B cell (primary cell): ENCODE data around the gene EHD3. TPM values are rescaled to one million over a fixed set of nuclear protein-coding genes. Genes with fewer than 3 reads are reported as not detected.

ENCODE experiments used
- ATAC-seq: fragments of 200-7000 bp; cut with Tn5 transposase; one replicate; pipeline ENCODE4 v1.10.0; 2021; ENCODE audit warnings: low read depth, mild to moderate bottlenecking, moderate number of reproducible peaks, moderate library complexity
- CTCF ChIA-PET: fragments of 350-600 bp; sonication (Branson Sonifier 250); formaldehyde crosslinking; loops from one replicate; lab custom pipeline; 2021; ENCODE audit warnings: antibody characterized with exemption, inconsistent platforms; lab: Charles Lee
- POLR2A ChIA-PET: fragments of 350-600 bp; sonication (Branson Sonifier 250); formaldehyde crosslinking; loops from one replicate; lab custom pipeline; 2021; ENCODE audit warnings: antibody characterized with exemption; lab: Charles Lee
- DNase-seq: peaks from one replicate; pipeline ENCODE4 v3.0.0; 2013
- H2AFZ ChIP-seq: 2 replicates; pipeline ENCODE4 v1.6.1; 2012; ENCODE audit warnings: mild to moderate bottlenecking, low read depth, low read length; ENCODE audit not compliant: insufficient read depth, poor library complexity, severe bottlenecking
- H3K27ac ChIP-seq, 2 donors: 1 replicate in 1 of 2; 2 replicates in 1 of 2; pipeline ENCODE4 v1.5.1; 2012 to 2013; ENCODE audit warnings: low read length in 2 of 2, mild to moderate bottlenecking in 2 of 2, moderate library complexity in 1 of 2
- H3K27me3 ChIP-seq, 4 experiments: fragments of 200-600 bp in 1 of 4; sonication (generic) in 1 of 4; replicated peaks in 1 of 4; 1 replicate in 2 of 4; 2 replicates in 2 of 4; pipeline versions ENCODE4 v1.6.1 to v1.7.0; 2013 to 2016; ENCODE audit warnings: low read length in 3 of 4, mild to moderate bottlenecking in 2 of 4, mixed read lengths in 1 of 4, moderate library complexity in 1 of 4; ENCODE audit not compliant: insufficient read depth in 4 of 4, control insufficient read depth in 3 of 4; ENCODE audit errors: control extremely low read depth in 1 of 4
- H3K36me3 ChIP-seq, 2 experiments: replicated peaks in 1 of 2; 1 replicate in 1 of 2; 2 replicates in 1 of 2; pipeline versions ENCODE4 v1.6.1 to v1.7.1; 2013; ENCODE audit warnings: low read length in 1 of 2; ENCODE audit not compliant: insufficient read depth in 2 of 2, control insufficient read depth in 1 of 2; ENCODE audit errors: control extremely low read depth in 1 of 2, extremely low read depth in 1 of 2
- H3K4me1 ChIP-seq, 2 donors: fragments of 200-600 bp in 1 of 2; sonication (generic) in 1 of 2; 1 replicate in 1 of 2; 2 replicates in 1 of 2; pipeline versions ENCODE4 v1.5.1 to v1.6.1; 2013 to 2017; ENCODE audit warnings: low read length in 2 of 2; ENCODE audit not compliant: control insufficient read depth in 2 of 2, insufficient read depth in 2 of 2
- H3K4me2 ChIP-seq: replicated peaks from 2 replicates; pipeline ENCODE3; 2012; ENCODE audit warnings: mild to moderate bottlenecking, low read depth, low read length; ENCODE audit not compliant: poor library complexity, severe bottlenecking
- H3K4me3 ChIP-seq, 5 experiments: fragments of 200-600 bp in 1 of 5; sonication (generic) in 1 of 5; 1 replicate in 3 of 5; 2 replicates in 2 of 5; pipeline versions ENCODE4 v1.5.1 to v1.7.0; 2011 to 2016; ENCODE audit warnings: low read length in 4 of 5, mild to moderate bottlenecking in 4 of 5, low read depth in 2 of 5, control low read depth in 1 of 5, moderate library complexity in 1 of 5; ENCODE audit not compliant: insufficient read depth in 1 of 5; ENCODE audit errors: control extremely low read depth in 1 of 5, extremely low read depth in 1 of 5
- H3K79me2 ChIP-seq: fragments of 200-600 bp; sonication (generic); one replicate; pipeline ENCODE4 v1.6.0; 2016; ENCODE audit warnings: low read length; ENCODE audit not compliant: control insufficient read depth, insufficient read depth
- H3K9ac ChIP-seq: fragments of 200-600 bp; sonication (generic); 2 replicates; pipeline ENCODE4 v1.6.1; 2017; ENCODE audit warnings: mild to moderate bottlenecking, low read length, moderate library complexity
- H3K9me3 ChIP-seq, 3 donors: one replicate each; pipeline versions ENCODE4 v1.6.1 to v1.7.1; 2013; ENCODE audit warnings: low read length in 2 of 3; ENCODE audit not compliant: control insufficient read depth in 2 of 3, insufficient read depth in 1 of 3; ENCODE audit errors: control extremely low read depth in 1 of 3
- H4K20me1 ChIP-seq: 2 replicates; pipeline ENCODE4 v1.6.0; 2012; ENCODE audit warnings: mild to moderate bottlenecking, low read length; ENCODE audit not compliant: insufficient read depth, control insufficient read depth, poor library complexity, severe bottlenecking
- H3K27ac Mint-ChIP-seq: one replicate; pipeline ENCODE4 v1.8.0; 2021; ENCODE audit warnings: mixed read lengths
- H3K27me3 Mint-ChIP-seq: one replicate; pipeline ENCODE4 v1.8.0; 2021; ENCODE audit warnings: mixed read lengths
- H3K4me1 Mint-ChIP-seq: one replicate; pipeline ENCODE4 v1.8.0; 2021; ENCODE audit warnings: mixed read lengths
- H3K4me3 Mint-ChIP-seq: one replicate; pipeline ENCODE4 v1.8.0; 2021; ENCODE audit warnings: mixed read lengths
- H3K9me3 Mint-ChIP-seq: one replicate; pipeline ENCODE4 v1.8.0; 2022; ENCODE audit warnings: mixed read lengths; ENCODE audit not compliant: insufficient read depth
- EZH2 ChIP-seq: IDR thresholded peaks from 2 replicates; pipeline ENCODE4 v1.6.1; 2012; ENCODE audit warnings: borderline replicate concordance, low read depth, mild to moderate bottlenecking, moderate library complexity, low read length; ENCODE audit not compliant: insufficient read depth, poor library complexity, severe bottlenecking
- WGBS: methylation state at CpG from one replicate; pipeline ENCODE4 v1.1.5; 2013; ENCODE audit warnings: missing lambda C conversion rate; ENCODE audit not compliant: insufficient coverage; 5-methylcytosine and 5-hydroxymethylcytosine counted together
- intact Hi-C: fragments of 100-400 bp; cut with micrococcal nuclease; formaldehyde crosslinking; loops from one replicate; pipeline ENCODE4 v1.10.0; 2022
- polyA plus RNA-seq: library from polyadenylated mRNA; depleted of rRNA; stranded (reverse); fragments of >200 nt; gene quantifications from 2 replicates; pipeline ENCODE4 v1.2.3, GENCODE V29; 2012
- total RNA-seq, 2 donors: library from RNA; stranded (reverse); fragments of 120-200 nt in 1 of 2; gene quantifications; 1 replicate in 1 of 2; 2 replicates in 1 of 2; pipeline versions ENCODE4 v1.2.3 to v1.2.4, GENCODE V29; 2013 to 2022
- TF ChIP-seq, protein P1 (sequence below): fragments of 200-600 bp; IDR thresholded peaks from one replicate; pipeline ENCODE4 v1.8.0; 2022; ENCODE audit warnings: antibody characterized with exemption, mild to moderate bottlenecking

The EHD3 gene
- total and polyA plus RNA-seq, 2 donors (not counting 1 experiment from before 2014, with no cell fraction given) = 19.0 to 60.5 TPM

DNA sequence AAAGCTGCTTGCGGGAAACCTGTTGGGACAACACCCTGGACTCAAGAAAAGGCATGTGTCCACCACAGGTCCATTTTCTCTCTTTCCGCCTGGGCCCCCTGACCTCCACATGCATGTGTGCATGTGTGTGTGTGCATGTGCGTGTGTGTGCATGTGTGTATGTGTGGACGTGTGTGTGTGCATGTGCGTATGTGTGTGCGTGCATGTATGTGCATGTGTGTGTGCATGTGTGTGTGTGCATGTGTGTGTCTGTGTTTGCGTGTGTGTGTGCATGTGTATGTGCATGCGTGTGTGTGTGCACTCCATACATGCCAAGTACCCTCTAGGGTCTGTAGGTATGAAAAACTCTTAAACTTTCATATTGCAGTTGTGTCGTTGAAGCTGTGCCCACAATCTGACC is 33.0 kb upstream of the EHD3 start:
- Histone ChIP-seq H4K20me1 (no peaks in the 10 kb centered on the region), H3K4me3 (no peak overlapping the region), H3K9me3 (no peaks in the 10 kb centered on the region), H3K9ac (no peak overlapping the region), H3K27me3 (no peaks in the 10 kb centered on the region), H3K79me2 (no peaks in the 10 kb centered on the region), H3K4me2 (no peak overlapping the region), H3K27ac (no peak overlapping the region), H2AFZ (no peak overlapping the region), H3K4me1 (no peaks in the 10 kb centered on the region), H3K36me3 (peaks cover 1 to 3% of the 10 kb centered on the region in 2 experiments)
- peaks cover 3% of the 10 kb centered on the region for H3K4me1 Mint-ChIP-seq
- POLR2A ChIA-PET = no interaction called here
- H3K27me3 Mint-ChIP-seq = no peaks in the 10 kb centered on the region
- no peak overlapping the region for H3K4me3 Mint-ChIP-seq
- 92% methylated on average over 4 of the region's 9 CpGs for WGBS
- H3K27ac Mint-ChIP-seq = no peak overlapping the region
- no peaks in the 10 kb centered on the region for H3K9me3 Mint-ChIP-seq
- CTCF ChIA-PET = interaction anchor here (0.9 to 1.2 kb wide), 2 partner anchors 8 to 70 kb away, joined by 3 to 4 read pairs; no protein-coding TSS in a partner anchor
- ATAC-seq (no peak), DNase-seq (no peak)
- intact Hi-C loops = no loop called here
- TF ChIP-seq, protein P1, sequence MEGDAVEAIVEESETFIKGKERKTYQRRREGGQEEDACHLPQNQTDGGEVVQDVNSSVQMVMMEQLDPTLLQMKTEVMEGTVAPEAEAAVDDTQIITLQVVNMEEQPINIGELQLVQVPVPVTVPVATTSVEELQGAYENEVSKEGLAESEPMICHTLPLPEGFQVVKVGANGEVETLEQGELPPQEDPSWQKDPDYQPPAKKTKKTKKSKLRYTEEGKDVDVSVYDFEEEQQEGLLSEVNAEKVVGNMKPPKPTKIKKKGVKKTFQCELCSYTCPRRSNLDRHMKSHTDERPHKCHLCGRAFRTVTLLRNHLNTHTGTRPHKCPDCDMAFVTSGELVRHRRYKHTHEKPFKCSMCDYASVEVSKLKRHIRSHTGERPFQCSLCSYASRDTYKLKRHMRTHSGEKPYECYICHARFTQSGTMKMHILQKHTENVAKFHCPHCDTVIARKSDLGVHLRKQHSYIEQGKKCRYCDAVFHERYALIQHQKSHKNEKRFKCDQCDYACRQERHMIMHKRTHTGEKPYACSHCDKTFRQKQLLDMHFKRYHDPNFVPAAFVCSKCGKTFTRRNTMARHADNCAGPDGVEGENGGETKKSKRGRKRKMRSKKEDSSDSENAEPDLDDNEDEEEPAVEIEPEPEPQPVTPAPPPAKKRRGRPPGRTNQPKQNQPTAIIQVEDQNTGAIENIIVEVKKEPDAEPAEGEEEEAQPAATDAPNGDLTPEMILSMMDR = no peak
- no peak for TF ChIP-seq EZH2

GRCh38 chr2:31202041-31202440 is 31.9 kb upstream of the EHD3 start:
- H3K9me3 Mint-ChIP-seq = no peaks in the 10 kb centered on the region

More at GRCh38 chr2:31202041-31202440, 31.9 kb upstream of the EHD3 start:
- Histone ChIP-seq H3K4me1 (no peaks in the 10 kb centered on the region), H2AFZ (no peak overlapping the region), H3K79me2 (no peaks in the 10 kb centered on the region), H4K20me1 (no peaks in the 10 kb centered on the region), H3K4me3 (no peak overlapping the region), H3K27ac (no peak overlapping the region), H3K9ac (no peak overlapping the region), H3K4me2 (no peak overlapping the region), H3K9me3 (no peaks in the 10 kb centered on the region), H3K27me3 (no peaks in the 10 kb centered on the region), H3K36me3 (peaks cover 0 to 3% of the 10 kb centered on the region in 2 experiments)
- TF ChIP-seq, protein P1 = no peak
- no peak for TF ChIP-seq EZH2
- Mint-ChIP-seq H3K27me3 (no peaks in the 10 kb centered on the region), H3K4me3 (no peak overlapping the region), H3K4me1 (peaks cover 2% of the 10 kb centered on the region), H3K27ac (no peak overlapping the region)
- ChIA-PET CTCF (no interaction called here), POLR2A (no interaction called here)
- intact Hi-C loops = no loop called here
- ATAC-seq (no peak), DNase-seq (no peak)
- WGBS = 97% methylated on average over 5 of the region's 5 CpGs
